H1 (cell line): ENCODE results near the gene DMAC2L. TPM values are rescaled to one million over a fixed set of nuclear protein-coding genes. Genes with fewer than 3 reads are reported as not detected.

Source experiments
- KDM1A ChIP-seq: fragments of 200-600, 300-600 bp; sonication (generic); IDR thresholded peaks from 2 replicates; pipeline ENCODE4 v1.7.1; 2016; ENCODE audit warnings: mild to moderate bottlenecking, low read length, borderline replicate concordance
- RFX5 ChIP-seq: IDR thresholded peaks from 2 replicates; pipeline ENCODE4 v1.6.1; 2011; ENCODE audit warnings: low read depth, low read length, improper control_type of control experiment, borderline replicate concordance
- TEAD4 ChIP-seq: IDR thresholded peaks from 2 replicates; pipeline ENCODE4 v1.6.1; 2012; ENCODE audit warnings: low read depth, low read length, inconsistent platforms, mixed read lengths
- polyA plus RNA-seq, 7 experiments: library from polyadenylated mRNA; depleted of rRNA in 3 of 7; stranded (reverse) in 5 of 7; unstranded in 2 of 7; fragments of >200 nt in 5 of 7; fragments of 200-250 nt in 2 of 7; gene quantifications; 1 replicate in 5 of 7; 2 replicates in 1 of 7; 4 replicates in 1 of 7; pipeline versions ENCODE4 v1.2.1 to v1.2.3, GENCODE V29; 2011 to 2013; ENCODE audit warnings: missing spikeins in 2 of 7, mixed read lengths in 2 of 7
- total RNA-seq: library from RNA; stranded (reverse); fragmentation: NEBNext Ultra II Directional; extraction: Animal tissue kit (Norgen Biotek cat#: 25700); gene quantifications from 2 replicates; pipeline ENCODE4 v1.2.1, GENCODE V29; 2021

Gene DMAC2L
- total and polyA plus RNA-seq, 2 of the 8 experiments (the other 6 are each of a cell fraction or from before 2014, with no cell fraction given) = 20.3 to 28.9 TPM

DNA sequence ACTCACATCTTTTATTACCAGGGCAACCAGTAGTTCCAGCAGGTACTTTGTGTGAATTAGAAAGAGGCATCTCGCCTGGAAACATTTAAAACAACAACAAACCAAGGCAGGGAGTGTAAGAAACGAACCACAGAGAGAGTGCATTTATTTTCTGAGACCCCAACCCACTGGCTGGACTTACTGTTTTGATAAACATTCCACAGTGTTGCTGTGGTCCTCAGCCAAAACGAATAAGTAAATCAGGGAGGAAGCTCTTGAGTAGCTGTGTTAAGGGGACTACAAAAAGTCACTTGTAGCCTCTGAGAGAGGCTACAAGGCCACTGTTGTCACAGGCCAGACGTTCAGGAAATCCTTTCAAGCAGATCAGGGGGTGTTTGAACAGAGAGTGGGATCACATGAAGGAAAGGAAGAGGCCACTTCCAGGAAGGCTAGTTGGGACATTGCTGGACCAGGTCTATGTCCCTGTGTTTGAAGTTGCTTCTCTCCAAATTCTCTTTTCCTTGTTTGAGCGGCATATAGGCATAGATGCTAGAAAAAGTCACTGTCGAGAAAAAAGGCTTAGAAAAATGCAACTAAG lies 33.8 kb downstream of the DMAC2L start (continued):
- TF ChIP-seq TEAD4 = no peak
- TF ChIP-seq RFX5 = no peak
- no peak for TF ChIP-seq KDM1A
